ENCODE measurements around the gene GPRIN2.

GPRIN2 gene

GRCh38 chr10:46551701-46552525 is 4.5 kb downstream of the GPRIN2 start:
- Histone ChIP-seq H3K27me3 (ENCODE audit: insufficient read depth, poor library complexity, severe bottlenecking) (peaks cover 39% of the 10 kb centered on the region), H3K27ac (replicated peaks) (no peak overlapping the region), H3K4me3 (replicated peaks; ENCODE audit: insufficient read depth, low read length) (no peak overlapping the region)
- TF ChIP-seq, protein P1, sequence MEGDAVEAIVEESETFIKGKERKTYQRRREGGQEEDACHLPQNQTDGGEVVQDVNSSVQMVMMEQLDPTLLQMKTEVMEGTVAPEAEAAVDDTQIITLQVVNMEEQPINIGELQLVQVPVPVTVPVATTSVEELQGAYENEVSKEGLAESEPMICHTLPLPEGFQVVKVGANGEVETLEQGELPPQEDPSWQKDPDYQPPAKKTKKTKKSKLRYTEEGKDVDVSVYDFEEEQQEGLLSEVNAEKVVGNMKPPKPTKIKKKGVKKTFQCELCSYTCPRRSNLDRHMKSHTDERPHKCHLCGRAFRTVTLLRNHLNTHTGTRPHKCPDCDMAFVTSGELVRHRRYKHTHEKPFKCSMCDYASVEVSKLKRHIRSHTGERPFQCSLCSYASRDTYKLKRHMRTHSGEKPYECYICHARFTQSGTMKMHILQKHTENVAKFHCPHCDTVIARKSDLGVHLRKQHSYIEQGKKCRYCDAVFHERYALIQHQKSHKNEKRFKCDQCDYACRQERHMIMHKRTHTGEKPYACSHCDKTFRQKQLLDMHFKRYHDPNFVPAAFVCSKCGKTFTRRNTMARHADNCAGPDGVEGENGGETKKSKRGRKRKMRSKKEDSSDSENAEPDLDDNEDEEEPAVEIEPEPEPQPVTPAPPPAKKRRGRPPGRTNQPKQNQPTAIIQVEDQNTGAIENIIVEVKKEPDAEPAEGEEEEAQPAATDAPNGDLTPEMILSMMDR (IDR thresholded peaks at IDR 0.05; ENCODE audit: insufficient read depth, low read length), result no peak
- TF ChIP-seq REST (IDR thresholded peaks at IDR 0.05; ENCODE audit: insufficient replicate concordance, low read depth) (no peak), SPI1 (IDR thresholded peaks at IDR 0.05; ENCODE audit: borderline replicate concordance, low read depth) (no peak), GABPA (IDR thresholded peaks at IDR 0.05; ENCODE audit: low read depth) (no peak), POLR2AphosphoS5 (IDR thresholded peaks at IDR 0.05; ENCODE audit: low read depth) (no peak)
- no peak for DNase-seq (ENCODE audit: low read depth in 1 of 2, low spot score in 1 of 2)

GRCh38 chr10:46550795-46551700 is 5.4 kb downstream of the GPRIN2 start:
- no peak overlapping the region for H3K4me3 ChIP-seq (replicated peaks; ENCODE audit: insufficient read depth, low read length)
- TF ChIP-seq GABPA (IDR thresholded peaks at IDR 0.05; ENCODE audit: low read depth) (no peak), SPI1 (IDR thresholded peaks at IDR 0.05; ENCODE audit: borderline replicate concordance, low read depth) (no peak), POLR2AphosphoS5 (IDR thresholded peaks at IDR 0.05; ENCODE audit: low read depth) (no peak), REST (IDR thresholded peaks at IDR 0.05; ENCODE audit: insufficient replicate concordance, low read depth) (no peak)
- TF ChIP-seq, protein P1 (IDR thresholded peaks at IDR 0.05; ENCODE audit: insufficient read depth, low read length), result no peak
- H3K27ac ChIP-seq (replicated peaks), result no peak overlapping the region
- DNase-seq (ENCODE audit: low read depth in 1 of 2, low spot score in 1 of 2), result no peak
- H3K27me3 ChIP-seq (ENCODE audit: insufficient read depth, poor library complexity, severe bottlenecking), result peaks cover 33% of the 10 kb centered on the region

DNA sequence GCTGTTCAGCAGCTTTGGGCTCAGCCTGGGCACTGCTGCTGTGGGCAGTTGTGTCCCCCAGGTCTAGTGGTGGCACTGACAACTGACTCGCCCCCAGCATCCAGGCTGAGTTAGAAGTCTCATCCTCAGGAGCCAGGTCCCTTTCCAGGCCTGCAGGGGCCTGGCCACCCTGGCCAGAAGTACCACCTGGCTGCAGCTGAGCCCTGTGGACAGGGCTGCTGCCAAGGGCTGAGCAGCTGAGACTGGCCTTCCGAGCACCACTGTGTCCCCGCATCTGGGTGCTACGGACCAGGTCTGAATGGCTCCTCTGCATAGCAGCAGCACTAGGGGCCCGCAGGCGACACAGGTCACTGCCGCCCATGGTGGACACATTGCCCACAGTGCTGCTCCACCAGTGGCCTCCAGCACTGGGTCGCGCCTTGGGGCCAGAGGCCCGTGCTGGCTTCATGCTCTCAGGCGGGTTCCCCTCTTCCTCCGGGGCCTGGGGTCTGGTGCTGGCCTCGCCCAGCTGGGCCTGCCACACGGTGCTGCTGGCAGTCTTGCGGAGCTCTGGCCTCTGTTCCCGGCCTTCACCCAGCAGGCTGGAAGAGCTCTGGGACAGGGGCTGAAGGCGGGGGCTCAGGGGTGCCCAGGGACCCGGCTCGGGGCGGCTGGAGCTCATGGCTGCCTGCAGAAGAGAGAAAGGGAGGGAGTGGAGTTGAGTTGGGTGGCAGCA is 6.2 kb downstream of the GPRIN2 start:
- H3K27me3 ChIP-seq (ENCODE audit: insufficient read depth, poor library complexity, severe bottlenecking), result peaks cover 25% of the 10 kb centered on the region
- H3K27ac ChIP-seq (replicated peaks), result no peak overlapping the region
- H3K4me3 ChIP-seq (replicated peaks; ENCODE audit: insufficient read depth, low read length), result no peak overlapping the region
- no peak for DNase-seq (ENCODE audit: low read depth in 1 of 2, low spot score in 1 of 2)
- TF ChIP-seq, protein P1 (IDR thresholded peaks at IDR 0.05; ENCODE audit: insufficient read depth, low read length), result no peak
- no peak for TF ChIP-seq POLR2AphosphoS5 (IDR thresholded peaks at IDR 0.05; ENCODE audit: low read depth)
- no peak for TF ChIP-seq GABPA (IDR thresholded peaks at IDR 0.05; ENCODE audit: low read depth)
- TF ChIP-seq SPI1 (IDR thresholded peaks at IDR 0.05; ENCODE audit: borderline replicate concordance, low read depth), result no peak
- no peak for TF ChIP-seq REST (IDR thresholded peaks at IDR 0.05; ENCODE audit: insufficient replicate concordance, low read depth)

All from HL-60 (cell line).